Ovary (tissue), 9 donors: Measurements from ENCODE around the gene GNAI2. TPM values are rescaled to one million over a fixed set of nuclear protein-coding genes. Genes with fewer than 3 reads are reported as not detected.

ENCODE experiments used
- DNase-seq, 5 donors: peaks; one replicate each; pipeline ENCODE4 v3.0.0-alpha.2; 2019 to 2020
- H3K27ac ChIP-seq, 2 donors: fragments of 200-600 bp; one replicate each; pipeline versions ENCODE4 v1.5.1 to v1.8.0; 2019 to 2022
- H3K27me3 ChIP-seq: fragments of 200-600 bp; one replicate; pipeline ENCODE4 v1.8.0; 2022
- H3K36me3 ChIP-seq: fragments of 200-600 bp; sonication (generic); one replicate; pipeline ENCODE4 v1.5.1; 2019
- H3K4me1 ChIP-seq: one replicate; pipeline ENCODE4 v1.8.1; 2013; ENCODE audit warnings: mild to moderate bottlenecking, moderate library complexity; ENCODE audit not compliant: insufficient read depth
- H3K4me3 ChIP-seq: fragments of 200-600 bp; sonication (generic); one replicate; pipeline ENCODE4 v1.5.1; 2017
- H3K9me3 ChIP-seq, 2 donors: fragments of 200-600 bp in 1 of 2; sonication (generic) in 1 of 2; one replicate each; pipeline versions ENCODE4 v1.5.1 to v1.8.1; 2013 to 2019; ENCODE audit warnings: mild to moderate bottlenecking in 1 of 2, moderate library complexity in 1 of 2
- EP300 ChIP-seq: sonication (generic); formaldehyde crosslinking; IDR thresholded peaks from one replicate; pipeline ENCODE4 v1.6.1; 2017; ENCODE audit warnings: antibody characterized with exemption
- POLR2A ChIP-seq: fragments of 450-650 bp; IDR thresholded peaks from one replicate; pipeline ENCODE4 v1.6.1; 2017; ENCODE audit warnings: antibody characterized with exemption, mild to moderate bottlenecking, moderate library complexity
- WGBS, 3 donors: extraction: QIAGEN DNeasy Blood & Tissue Kit in 1 of 3; methylation state at CpG; one replicate each; pipeline versions ENCODE4 v1.1.5 to v1.1.7; 2013 to 2017; 5-methylcytosine and 5-hydroxymethylcytosine counted together
- intact Hi-C, 4 donors: fragments of 100-400 bp; cut with DNase I; formaldehyde crosslinking; loops; one replicate each; pipeline versions ENCODE4 v1.11.0 to v1.15.1; 2022 to 2023
- polyA plus RNA-seq, 2 donors: library from polyadenylated mRNA; stranded (reverse); fragments of 200-250 nt in 1 of 2; fragments of 350-450 nt in 1 of 2; fragmentation: Illumina TruSeq in 1 of 2; extraction: RNeasy Lipid Tissue Mini Kit (QIAGEN cat#74804) in 1 of 2; gene quantifications; one replicate each; pipeline ENCODE4 v1.2.3, GENCODE V29; 2013 to 2014
- total RNA-seq, 7 donors: library from RNA; depleted of rRNA in 2 of 7; stranded (reverse); fragments of >200 nt in 2 of 7; fragmentation: NEBNext Ultra II Directional in 3 of 7; extraction: Animal tissue kit (Norgen Biotek cat#: 25700) in 3 of 7; gene quantifications; one replicate each; pipeline versions ENCODE4 v1.1.0 to v1.2.4, GENCODE V29; 2016 to 2023
- TF ChIP-seq, protein P1 (sequence below), 3 donors: fragments of 450-650 bp in 2 of 3; fragments of 200-600 bp in 1 of 3; IDR thresholded peaks; one replicate each; pipeline versions ENCODE4 v1.5.1 to v1.8.0; 2016 to 2022; ENCODE audit warnings: antibody characterized with exemption in 3 of 3, mild to moderate bottlenecking in 1 of 3
- donor health status: DM: no; HTN: no; CAD: no; lungs with moderate emphysema.
- donor health status: DM: no; HTN: no; CAD: no.
- donor health status: Bipolar disorder and iron deficiency.
- donor health status: DM: yes; HTN: yes; CAD: no.
- donor health status: DM: no; HTN: no; CAD: no.
- donor health status: DM: yes; HTN: yes; CAD: no.

GNAI2 gene
- total and polyA plus RNA-seq, 9 donors = 72.3 to 309 (median 212) TPM

DNA sequence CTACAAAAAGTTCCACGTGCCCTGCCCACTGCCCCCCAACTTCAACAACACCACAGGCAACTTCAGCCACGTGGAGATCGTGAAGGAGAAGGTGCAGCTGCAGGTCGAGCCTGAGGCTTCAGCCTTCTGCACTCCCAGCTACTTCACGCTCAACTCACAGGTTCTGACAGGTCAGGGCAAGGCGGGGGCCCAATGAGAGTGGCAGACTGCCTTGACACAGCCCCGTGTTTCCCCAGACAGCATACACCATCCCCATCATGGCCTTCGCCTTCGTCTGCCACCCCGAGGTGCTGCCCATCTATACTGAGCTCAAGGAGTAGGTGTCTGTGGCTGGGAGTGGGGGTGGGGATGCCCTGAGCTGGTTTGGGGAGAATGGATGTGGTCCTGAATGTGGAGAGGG, 18.3 kb upstream of the GNAI2 start:
- no peak overlapping the region for H3K4me3 ChIP-seq
- WGBS, 3 donors = 78 to 84% (median 80%) methylated on average over 10 of the region's 10 CpGs
- no peaks in the 10 kb centered on the region for H3K9me3 ChIP-seq
- DNase-seq = no peak
- TF ChIP-seq EP300 (no peak), POLR2A (no peak)
- TF ChIP-seq, protein P1, sequence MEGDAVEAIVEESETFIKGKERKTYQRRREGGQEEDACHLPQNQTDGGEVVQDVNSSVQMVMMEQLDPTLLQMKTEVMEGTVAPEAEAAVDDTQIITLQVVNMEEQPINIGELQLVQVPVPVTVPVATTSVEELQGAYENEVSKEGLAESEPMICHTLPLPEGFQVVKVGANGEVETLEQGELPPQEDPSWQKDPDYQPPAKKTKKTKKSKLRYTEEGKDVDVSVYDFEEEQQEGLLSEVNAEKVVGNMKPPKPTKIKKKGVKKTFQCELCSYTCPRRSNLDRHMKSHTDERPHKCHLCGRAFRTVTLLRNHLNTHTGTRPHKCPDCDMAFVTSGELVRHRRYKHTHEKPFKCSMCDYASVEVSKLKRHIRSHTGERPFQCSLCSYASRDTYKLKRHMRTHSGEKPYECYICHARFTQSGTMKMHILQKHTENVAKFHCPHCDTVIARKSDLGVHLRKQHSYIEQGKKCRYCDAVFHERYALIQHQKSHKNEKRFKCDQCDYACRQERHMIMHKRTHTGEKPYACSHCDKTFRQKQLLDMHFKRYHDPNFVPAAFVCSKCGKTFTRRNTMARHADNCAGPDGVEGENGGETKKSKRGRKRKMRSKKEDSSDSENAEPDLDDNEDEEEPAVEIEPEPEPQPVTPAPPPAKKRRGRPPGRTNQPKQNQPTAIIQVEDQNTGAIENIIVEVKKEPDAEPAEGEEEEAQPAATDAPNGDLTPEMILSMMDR (IDR thresholded peaks at IDR 0.05) = no peak
- H3K27me3 ChIP-seq = no peaks in the 10 kb centered on the region
- intact Hi-C loops = no loop called here
- H3K27ac ChIP-seq = no peak overlapping the region
- H3K36me3 ChIP-seq = no peaks in the 10 kb centered on the region
- no peaks in the 10 kb centered on the region for H3K4me1 ChIP-seq

DNA sequence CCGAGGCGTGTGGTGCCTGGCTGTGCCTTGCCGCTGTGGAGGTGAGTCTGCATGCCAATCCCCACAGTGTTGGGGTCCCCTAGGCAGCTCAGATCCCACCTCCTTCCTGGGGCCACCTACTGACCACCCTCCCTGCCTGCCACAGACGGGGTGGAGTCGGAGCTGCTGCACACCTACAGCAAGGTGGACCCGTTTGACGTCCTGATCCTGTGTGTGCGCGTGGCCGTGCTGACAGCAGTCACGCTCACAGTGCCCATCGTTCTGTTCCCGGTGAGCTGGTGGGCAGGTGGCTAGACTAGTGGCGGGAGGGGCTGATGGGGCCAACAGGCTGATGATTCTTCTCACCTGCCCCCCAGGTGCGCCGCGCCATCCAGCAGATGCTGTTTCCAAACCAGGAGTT, 17.6 kb upstream of the GNAI2 start:
- intact Hi-C loops = no loop called here
- H3K36me3 ChIP-seq = no peaks in the 10 kb centered on the region
- TF ChIP-seq, protein P1 (IDR thresholded peaks at IDR 0.05) = no peak
- TF ChIP-seq POLR2A = no peak
- no peak for TF ChIP-seq EP300
- no peaks in the 10 kb centered on the region for H3K4me1 ChIP-seq
- no peaks in the 10 kb centered on the region for H3K9me3 ChIP-seq
- H3K4me3 ChIP-seq = no peak overlapping the region
- no peak for DNase-seq
- no peaks in the 10 kb centered on the region for H3K27me3 ChIP-seq
- WGBS, 3 donors = 94 to 95% (median 95%) methylated on average over 17 of the region's 17 CpGs
- H3K27ac ChIP-seq = no peak overlapping the region

DNA sequence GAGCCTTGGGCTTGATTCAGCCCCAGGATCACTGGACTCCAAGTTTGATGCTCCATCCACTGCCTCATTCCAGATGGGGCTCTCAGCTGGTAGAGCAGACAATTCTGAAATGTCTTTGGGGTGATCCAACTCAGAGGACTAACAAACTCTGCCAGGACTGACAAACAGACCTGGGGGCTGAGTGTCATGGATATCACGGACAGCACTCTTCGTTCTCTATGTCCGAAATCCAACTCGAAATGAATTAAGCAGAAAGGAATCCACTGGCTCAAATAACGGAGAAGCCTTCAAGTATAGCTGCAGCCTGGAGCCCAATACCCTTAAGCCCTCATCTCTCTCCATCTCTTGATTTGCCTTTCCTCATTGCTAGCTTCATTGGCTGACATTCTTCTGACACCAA, 16.7 kb upstream of the GNAI2 start:
- intact Hi-C loops = no loop called here
- Histone ChIP-seq H3K27me3 (no peaks in the 10 kb centered on the region), H3K27ac (no peak overlapping the region), H3K9me3 (no peaks in the 10 kb centered on the region), H3K4me1 (no peaks in the 10 kb centered on the region), H3K36me3 (no peaks in the 10 kb centered on the region), H3K4me3 (no peak overlapping the region)
- 91 to 95% (median 93%) methylated on average over 5 of the region's 5 CpGs for WGBS, 3 donors
- DNase-seq = no peak
- TF ChIP-seq EP300 = no peak
- no peak for TF ChIP-seq POLR2A
- TF ChIP-seq, protein P1 (IDR thresholded peaks at IDR 0.05) = no peak

DNA sequence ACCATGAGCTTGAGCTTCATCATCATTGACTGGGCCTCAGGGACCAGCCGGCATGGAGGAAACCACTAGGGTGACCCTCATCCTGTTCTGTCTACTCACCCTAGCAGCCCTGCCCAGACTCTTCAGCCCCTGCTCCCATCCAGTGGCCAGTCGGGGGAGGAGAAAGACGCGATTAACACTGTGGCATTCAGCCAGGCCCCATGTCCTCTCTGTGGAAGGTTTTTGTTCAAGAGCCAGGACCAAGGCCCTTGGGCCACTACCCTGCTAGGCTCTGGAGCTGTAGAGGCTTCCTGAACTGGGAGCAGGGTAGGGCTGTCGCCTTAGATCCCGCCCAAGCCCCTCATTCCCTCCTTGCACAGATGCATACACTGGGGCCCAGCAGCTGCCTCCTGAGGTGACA, 15.9 kb upstream of the GNAI2 start:
- no peaks in the 10 kb centered on the region for H3K4me1 ChIP-seq
- intact Hi-C loops = no loop called here
- no peak overlapping the region for H3K27ac ChIP-seq
- TF ChIP-seq EP300 = no peak
- TF ChIP-seq, protein P1 (IDR thresholded peaks at IDR 0.05) = no peak
- no peak for TF ChIP-seq POLR2A
- H3K9me3 ChIP-seq = no peaks in the 10 kb centered on the region
- DNase-seq = no peak
- WGBS, 3 donors = 50 to 56% (median 55%) methylated on average over 6 of the region's 6 CpGs
- no peak overlapping the region for H3K4me3 ChIP-seq
- H3K36me3 ChIP-seq = no peaks in the 10 kb centered on the region
- no peaks in the 10 kb centered on the region for H3K27me3 ChIP-seq

DNA sequence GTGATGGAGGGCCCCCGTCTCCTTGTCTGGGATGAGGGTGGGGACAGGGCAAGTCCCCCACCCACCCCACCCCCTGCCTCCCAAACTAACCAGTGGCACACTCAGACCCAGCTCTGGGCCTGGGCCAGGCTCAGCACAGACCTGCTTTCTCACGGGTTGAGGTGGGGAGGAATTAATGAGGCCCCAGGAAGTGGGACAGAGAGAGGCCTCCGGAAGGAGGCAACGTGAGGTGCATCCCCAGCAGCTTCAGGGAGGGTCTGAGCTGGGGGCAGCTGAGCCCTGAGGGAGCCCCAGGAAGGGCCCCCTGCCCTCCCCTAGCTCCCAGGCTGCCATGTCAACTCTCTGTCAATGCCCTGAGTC, 15.0 kb upstream of the GNAI2 start:
- Histone ChIP-seq H3K36me3 (no peaks in the 10 kb centered on the region), H3K4me3 (no peak overlapping the region), H3K4me1 (no peaks in the 10 kb centered on the region), H3K9me3 (no peaks in the 10 kb centered on the region), H3K27ac (no peak overlapping the region), H3K27me3 (no peaks in the 10 kb centered on the region)
- DNase-seq = no peak
- TF ChIP-seq, protein P1 (IDR thresholded peaks at IDR 0.05) = no peak
- no peak for TF ChIP-seq POLR2A
- no peak for TF ChIP-seq EP300
- 64 to 77% (median 69%) methylated on average over 4 of the region's 4 CpGs for WGBS, 3 donors
- intact Hi-C loops = no loop called here
